IMR-90 (cell line): ENCODE results near the gene MAPK8IP1. TPM values are rescaled to one million over a fixed set of nuclear protein-coding genes. Genes with fewer than 3 reads are reported as not detected.

Experiments
- ATAC-seq: fragments of 200-7000 bp; cut with Tn5 transposase; 2 replicates; pipeline ENCODE4 v1.9.1; 2020; ENCODE audit warnings: low read depth, mild to moderate bottlenecking, moderate library complexity
- BruUV-seq: library from RNA; stranded (reverse); fragments of 400-500 nt; replicated peaks from 2 replicates; lab custom pipeline; 2021; lab: Mats Ljungman, UMichigan
- CTCF ChIA-PET: fragments of 300-600 bp; formaldehyde crosslinking; extraction: SDS; loops from one replicate; lab custom pipeline; 2021; ENCODE audit warnings: antibody characterized with exemption; lab: Yijun Ruan, JAX
- POLR2A ChIA-PET: fragments of 300-600 bp; sonication (Branson Sonifier 250); formaldehyde crosslinking; loops from one replicate; lab custom pipeline; 2022; ENCODE audit warnings: antibody characterized with exemption; ENCODE audit not compliant: unreplicated experiment; lab: Charles Lee
- DNase-seq: peaks from one replicate; pipeline ENCODE4 v3.0.0; 2013
- H2AFZ ChIP-seq: replicated peaks from 2 replicates; pipeline ENCODE3; 2013; ENCODE audit warnings: low read length, mild to moderate bottlenecking; ENCODE audit not compliant: poor library complexity
- H2AK5ac ChIP-seq: 2 replicates; pipeline ENCODE4 v1.6.1; 2013; ENCODE audit warnings: low read depth, low read length, inconsistent platforms
- H2AK9ac ChIP-seq: replicated peaks from 2 replicates; pipeline ENCODE3; 2013; ENCODE audit warnings: mild to moderate bottlenecking, low read depth, low read length, moderate library complexity; ENCODE audit not compliant: poor library complexity
- H2BK120ac ChIP-seq: 2 replicates; pipeline ENCODE4 v1.6.1; 2013; ENCODE audit warnings: low read depth, low read length, inconsistent platforms
- H2BK15ac ChIP-seq: 3 replicates; pipeline ENCODE4 v1.6.1; 2013; ENCODE audit warnings: low read depth, low read length, inconsistent platforms
- H2BK20ac ChIP-seq: 2 replicates; pipeline ENCODE4 v1.6.1; 2013; ENCODE audit warnings: low read depth, mild to moderate bottlenecking, inconsistent platforms, low read length, moderate library complexity
- H2BK5ac ChIP-seq: 2 replicates; pipeline ENCODE4 v1.6.1; 2013; ENCODE audit warnings: mild to moderate bottlenecking, low read depth, low read length, inconsistent platforms; ENCODE audit not compliant: poor library complexity, severe bottlenecking
- H3K14ac ChIP-seq: replicated peaks from 2 replicates; pipeline ENCODE4 v1.6.1; 2013; ENCODE audit warnings: low read depth, low read length, inconsistent platforms
- H3K18ac ChIP-seq: 2 replicates; pipeline ENCODE4 v1.6.1; 2013; ENCODE audit warnings: low read depth, low read length, control low read depth
- H3K23ac ChIP-seq: 2 replicates; pipeline ENCODE4 v1.6.1; 2013; ENCODE audit warnings: low read depth, low read length, inconsistent platforms
- H3K27ac ChIP-seq: 2 replicates; pipeline ENCODE4 v1.5.1; 2013; ENCODE audit warnings: mild to moderate bottlenecking, control low read depth, low read length; ENCODE audit not compliant: insufficient read depth
- H3K27me3 ChIP-seq: 2 replicates; pipeline ENCODE4 v1.6.1; 2013; ENCODE audit warnings: low read length; ENCODE audit not compliant: control insufficient read depth, insufficient read depth
- H3K36me3 ChIP-seq: 2 replicates; pipeline ENCODE4 v1.6.1; 2013; ENCODE audit warnings: low read length, mixed read lengths; ENCODE audit not compliant: control insufficient read depth, insufficient read depth
- H3K4ac ChIP-seq: 2 replicates; pipeline ENCODE4 v1.6.1; 2013; ENCODE audit warnings: low read depth, low read length, inconsistent platforms
- H3K4me1 ChIP-seq: 2 replicates; pipeline ENCODE4 v1.6.1; 2013; ENCODE audit warnings: low read length, mixed read lengths; ENCODE audit not compliant: control insufficient read depth, insufficient read depth
- H3K4me2 ChIP-seq: 2 replicates; pipeline ENCODE4 v1.6.1; 2013; ENCODE audit warnings: low read depth, mild to moderate bottlenecking, control low read depth, low read length, moderate library complexity
- H3K4me3 ChIP-seq: 2 replicates; pipeline ENCODE4 v1.5.1; 2013; ENCODE audit warnings: low read depth, mild to moderate bottlenecking, control low read depth, low read length, moderate library complexity; ENCODE audit not compliant: insufficient read depth
- H3K56ac ChIP-seq: 2 replicates; pipeline ENCODE4 v1.6.1; 2013; ENCODE audit warnings: low read length, inconsistent platforms; ENCODE audit not compliant: insufficient read depth; ENCODE audit errors: extremely low read depth
- H3K79me1 ChIP-seq, 2 experiments: 2 replicates each; pipeline ENCODE4 v1.6.1; 2013; ENCODE audit warnings: low read length in 2 of 2, inconsistent platforms in 1 of 2, low read depth in 1 of 2
- H3K9ac ChIP-seq: 2 replicates; pipeline ENCODE4 v1.6.1; 2013; ENCODE audit warnings: low read depth, low read length, control low read depth
- H3K9me1 ChIP-seq: 2 replicates; pipeline ENCODE4 v1.6.1; 2013; ENCODE audit warnings: low read length, inconsistent platforms; ENCODE audit not compliant: insufficient read depth
- H3K9me3 ChIP-seq: 2 replicates; pipeline ENCODE4 v1.6.1; 2013; ENCODE audit warnings: low read length; ENCODE audit not compliant: control insufficient read depth, insufficient read depth
- H4K20me1 ChIP-seq: 2 replicates; pipeline ENCODE4 v1.6.1; 2013; ENCODE audit warnings: low read length, inconsistent platforms; ENCODE audit not compliant: insufficient read depth
- H4K5ac ChIP-seq: 2 replicates; pipeline ENCODE4 v1.6.1; 2013; ENCODE audit warnings: mild to moderate bottlenecking, low read depth, low read length, control low read depth
- H4K8ac ChIP-seq, 2 experiments: 2 replicates each; pipeline ENCODE4 v1.6.1; 2013; ENCODE audit warnings: low read depth in 2 of 2, low read length in 2 of 2, control low read depth in 1 of 2, inconsistent platforms in 1 of 2
- H4K91ac ChIP-seq: 2 replicates; pipeline ENCODE4 v1.6.1; 2013; ENCODE audit warnings: low read depth, low read length, inconsistent platforms; ENCODE audit not compliant: insufficient read depth
- CEBPB ChIP-seq: IDR thresholded peaks from 2 replicates; pipeline ENCODE4 v1.6.1; 2012; ENCODE audit warnings: low read depth, low read length, improper control_type of control experiment
- CHD1 ChIP-seq: IDR thresholded peaks from 2 replicates; pipeline ENCODE4 v1.6.1; 2012; ENCODE audit warnings: low read depth, low read length, improper control_type of control experiment
- FOS ChIP-seq: fragments of 150-350 bp; IDR thresholded peaks from 2 replicates; pipeline ENCODE4 v1.6.1; 2016; ENCODE audit warnings: low read depth, low read length
- MAFK ChIP-seq: IDR thresholded peaks from 2 replicates; pipeline ENCODE4 v1.6.1; 2012; ENCODE audit warnings: low read depth, low read length, improper control_type of control experiment
- MAZ ChIP-seq: IDR thresholded peaks from 2 replicates; pipeline ENCODE4 v1.6.1; 2012; ENCODE audit warnings: low read depth, mild to moderate bottlenecking, low read length, improper control_type of control experiment, moderate library complexity, borderline replicate concordance
- NFE2L2 ChIP-seq: fragments of 150-350 bp; IDR thresholded peaks from 2 replicates; pipeline ENCODE4 v1.6.1; 2016; ENCODE audit warnings: low read depth, mild to moderate bottlenecking, low read length
- POLR2A ChIP-seq: IDR thresholded peaks from 2 replicates; pipeline ENCODE4 v1.6.1; 2012; ENCODE audit warnings: mild to moderate bottlenecking, low read depth, low read length
- RCOR1 ChIP-seq: IDR thresholded peaks from 2 replicates; pipeline ENCODE4 v1.6.1; 2012; ENCODE audit warnings: mild to moderate bottlenecking, low read length, improper control_type of control experiment; ENCODE audit not compliant: insufficient replicate concordance
- RFX5 ChIP-seq: IDR thresholded peaks from 2 replicates; pipeline ENCODE4 v1.8.0; 2012; ENCODE audit warnings: low read depth, mild to moderate bottlenecking, low read length, moderate library complexity
- WGBS, 2 experiments: methylation state at CpG; one replicate each; pipeline versions ENCODE4 v1.1.5 to v1.1.7; 2013; ENCODE audit warnings: missing lambda C conversion rate in 2 of 2; ENCODE audit not compliant: insufficient read length in 1 of 2; ENCODE audit errors: extremely low coverage in 2 of 2; 5-methylcytosine and 5-hydroxymethylcytosine counted together
- dilution Hi-C: fragments of 300-500 bp; cut with HindIII; formaldehyde crosslinking; loops from one replicate; pipeline ENCODE4 v1.14.3; 2018; ENCODE audit warnings: low sequenced_read_pairs; ENCODE audit not compliant: unreplicated experiment
- in situ Hi-C: fragments of 300-500 bp; cut with MboI; formaldehyde crosslinking; loops from 3 replicates; pipeline ENCODE4 v1.14.3; 2019; ENCODE audit warnings: low sequenced_read_pairs, inconsistent platforms, mixed read lengths
- intact Hi-C: fragments of 100-400 bp; cut with micrococcal nuclease; formaldehyde crosslinking; loops from 2 replicates; pipeline ENCODE4 v1.10.0; 2022
- polyA plus RNA-seq, 3 experiments: library from polyadenylated mRNA; depleted of rRNA; stranded (reverse); fragments of >200 nt; gene quantifications; 2 replicates each; pipeline ENCODE4 v1.2.3, GENCODE V29; 2012; ENCODE audit warnings: low replicate concordance in 1 of 3
- total RNA-seq: library from RNA; depleted of rRNA; stranded (reverse); fragments of >200 nt; gene quantifications from 2 replicates; pipeline ENCODE4 v1.2.3, GENCODE V29; 2012
- TF ChIP-seq, protein P1 (sequence below): fragments of 150-350 bp; IDR thresholded peaks from 2 replicates; pipeline ENCODE4 v1.6.1; 2016; ENCODE audit warnings: low read depth, mild to moderate bottlenecking, low read length, moderate library complexity, borderline replicate concordance
- TF ChIP-seq, protein P2 (sequence below): conservative IDR thresholded peaks from 2 replicates; pipeline ENCODE4 v1.5.1; 2012; ENCODE audit warnings: mild to moderate bottlenecking, low read depth, low read length, improper control_type of control experiment

The MAPK8IP1 gene
- total and polyA plus RNA-seq, 2 of the 4 experiments (the other 2 are of a cell fraction), result 6.5 to 9.6 TPM

DNA sequence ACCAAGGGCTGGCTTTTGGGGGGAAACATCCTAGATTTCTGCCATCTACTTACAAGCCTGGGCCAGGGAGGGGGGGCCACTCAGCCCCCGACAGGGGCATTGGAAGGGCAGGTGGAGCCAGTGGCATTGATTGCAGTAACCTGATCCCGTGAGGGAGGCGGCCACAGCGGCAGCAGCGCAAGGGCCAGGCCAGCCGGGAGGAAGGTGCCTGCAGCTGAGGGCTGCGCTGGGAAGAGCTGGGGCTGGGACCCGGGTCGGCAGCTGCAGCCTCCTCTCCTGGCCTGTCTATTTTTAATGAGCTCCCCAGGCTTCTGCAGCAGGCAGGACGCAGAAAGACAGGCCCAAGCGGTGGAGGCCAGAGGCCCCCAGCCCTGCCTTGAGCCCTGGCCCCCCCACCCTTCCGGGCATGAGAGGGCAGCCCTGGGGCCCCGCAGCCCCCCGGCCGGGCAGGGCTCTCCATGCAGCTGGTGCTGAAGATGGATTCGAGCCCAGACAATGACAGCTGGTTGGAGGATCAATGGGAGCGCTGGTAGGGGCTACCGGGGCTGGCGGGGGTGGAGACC is 11.1 kb downstream of the MAPK8IP1 start:
- in situ Hi-C loops, result no loop called here
- no peak overlapping the region for H3K4ac ChIP-seq
- no peak overlapping the region for H4K91ac ChIP-seq
- no peak overlapping the region for H3K4me3 ChIP-seq
- WGBS, 2 experiments, result 4% methylated on average over 13 of the region's 19 CpGs; no CpG with 5 or more reads in 1 of the 2 experiments
- H3K56ac ChIP-seq, result no peak overlapping the region
- H3K27ac ChIP-seq, result no peak overlapping the region
- no peak overlapping the region for H2BK5ac ChIP-seq
- no TSS peak for BruUV-seq
- peaks cover 38% of the 10 kb centered on the region for H3K27me3 ChIP-seq
- H3K4me2 ChIP-seq, result no peak overlapping the region
- H2AK9ac ChIP-seq, result no peak overlapping the region
- DNase-seq (no peak), ATAC-seq (no peak)
- H3K9me1 ChIP-seq, result no peaks in the 10 kb centered on the region; the same call in 1 of the 2 replicates
- no peak overlapping the region for H2BK20ac ChIP-seq
- CTCF ChIA-PET, result no interaction called here
- TF ChIP-seq NFE2L2 (no peak), RFX5 (no peak), MAFK (no peak), MAZ (no peak), POLR2A (no peak), CHD1 (no peak), CEBPB (no peak), RCOR1 (no peak), FOS (no peak)
- TF ChIP-seq, protein P1, sequence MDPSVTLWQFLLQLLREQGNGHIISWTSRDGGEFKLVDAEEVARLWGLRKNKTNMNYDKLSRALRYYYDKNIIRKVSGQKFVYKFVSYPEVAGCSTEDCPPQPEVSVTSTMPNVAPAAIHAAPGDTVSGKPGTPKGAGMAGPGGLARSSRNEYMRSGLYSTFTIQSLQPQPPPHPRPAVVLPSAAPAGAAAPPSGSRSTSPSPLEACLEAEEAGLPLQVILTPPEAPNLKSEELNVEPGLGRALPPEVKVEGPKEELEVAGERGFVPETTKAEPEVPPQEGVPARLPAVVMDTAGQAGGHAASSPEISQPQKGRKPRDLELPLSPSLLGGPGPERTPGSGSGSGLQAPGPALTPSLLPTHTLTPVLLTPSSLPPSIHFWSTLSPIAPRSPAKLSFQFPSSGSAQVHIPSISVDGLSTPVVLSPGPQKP, result no peak
- TF ChIP-seq, protein P2, sequence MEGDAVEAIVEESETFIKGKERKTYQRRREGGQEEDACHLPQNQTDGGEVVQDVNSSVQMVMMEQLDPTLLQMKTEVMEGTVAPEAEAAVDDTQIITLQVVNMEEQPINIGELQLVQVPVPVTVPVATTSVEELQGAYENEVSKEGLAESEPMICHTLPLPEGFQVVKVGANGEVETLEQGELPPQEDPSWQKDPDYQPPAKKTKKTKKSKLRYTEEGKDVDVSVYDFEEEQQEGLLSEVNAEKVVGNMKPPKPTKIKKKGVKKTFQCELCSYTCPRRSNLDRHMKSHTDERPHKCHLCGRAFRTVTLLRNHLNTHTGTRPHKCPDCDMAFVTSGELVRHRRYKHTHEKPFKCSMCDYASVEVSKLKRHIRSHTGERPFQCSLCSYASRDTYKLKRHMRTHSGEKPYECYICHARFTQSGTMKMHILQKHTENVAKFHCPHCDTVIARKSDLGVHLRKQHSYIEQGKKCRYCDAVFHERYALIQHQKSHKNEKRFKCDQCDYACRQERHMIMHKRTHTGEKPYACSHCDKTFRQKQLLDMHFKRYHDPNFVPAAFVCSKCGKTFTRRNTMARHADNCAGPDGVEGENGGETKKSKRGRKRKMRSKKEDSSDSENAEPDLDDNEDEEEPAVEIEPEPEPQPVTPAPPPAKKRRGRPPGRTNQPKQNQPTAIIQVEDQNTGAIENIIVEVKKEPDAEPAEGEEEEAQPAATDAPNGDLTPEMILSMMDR, result no peak
- no peak overlapping the region for H3K14ac ChIP-seq
- intact Hi-C loops, result no loop called here
- dilution Hi-C loops, result no loop called here
- H3K9me3 ChIP-seq, result no peaks in the 10 kb centered on the region
- no peak overlapping the region for H3K23ac ChIP-seq
- H2AFZ ChIP-seq, result no peak overlapping the region
- no peak overlapping the region for H4K8ac ChIP-seq
- no peak overlapping the region for H2BK15ac ChIP-seq
- H3K79me1 ChIP-seq, result peaks cover 0 to 4% of the 10 kb centered on the region in 2 experiments; a peak in 1 of 4 replicates
- no peak overlapping the region for H3K9ac ChIP-seq
- no peak overlapping the region for H2AK5ac ChIP-seq
- H3K18ac ChIP-seq, result no peak overlapping the region
- no peaks in the 10 kb centered on the region for H3K36me3 ChIP-seq
- H3K4me1 ChIP-seq, result peaks cover 7% of the 10 kb centered on the region; the same call in 1 of the 2 replicates
- H4K5ac ChIP-seq, result no peak overlapping the region
- POLR2A ChIA-PET, result no interaction called here
- H4K20me1 ChIP-seq, result peaks cover 18% of the 10 kb centered on the region
- H2BK120ac ChIP-seq, result no peak overlapping the region
